ENCODE results near the gene TNPO1.

TNPO1 gene

GRCh38 chr5:72956324-72957140 lies 140.1 kb downstream of the TNPO1 start (continued):
- TF ChIP-seq ELK4 (IDR thresholded peaks at IDR 0.05; ENCODE audit: borderline replicate concordance, low read depth, low read length) (no peak), ZNF76 (tag by site-specific recombination; IDR thresholded peaks at IDR 0.05; ENCODE audit: borderline replicate concordance, low read depth) (no peak), ZNF701 (tag by site-specific recombination; IDR thresholded peaks at IDR 0.05) (no peak), GLI2 (tag by site-specific recombination; IDR thresholded peaks at IDR 0.05; ENCODE audit: borderline replicate concordance, low read depth) (no peak), ZNF133 (tag by site-specific recombination; IDR thresholded peaks at IDR 0.05) (no peak), ZNF600 (tag by site-specific recombination; IDR thresholded peaks at IDR 0.05) (peak; percentile 21; the same call in 1 of the 2 replicates), BCL11B (tag by site-specific recombination; IDR thresholded peaks at IDR 0.05; ENCODE audit: low read depth) (no peak), OSR2 (tag by site-specific recombination; IDR thresholded peaks at IDR 0.05) (no peak), ZNF2 (tag by site-specific recombination; IDR thresholded peaks at IDR 0.05) (0 out of 2 replicates have a peak, but pooled peaks have one; percentile 17), PRDM2 (tag by site-specific recombination; IDR thresholded peaks at IDR 0.05; ENCODE audit: borderline replicate concordance) (no peak), ZNF341 (tag by site-specific recombination; IDR thresholded peaks at IDR 0.05; ENCODE audit: low read depth) (peak; percentile 50), SP3 (tag by site-specific recombination; IDR thresholded peaks at IDR 0.05) (0 out of 2 replicates have a peak, but pooled peaks have one; percentile 12), ZNF596 (tag by site-specific recombination; IDR thresholded peaks at IDR 0.05) (no peak), ZNF362 (tag by site-specific recombination; IDR thresholded peaks at IDR 0.05) (0 out of 2 replicates have a peak, but pooled peaks have one; percentile 53), KLF7 (tag by site-specific recombination; IDR thresholded peaks at IDR 0.05; ENCODE audit: borderline replicate concordance) (no peak; the same call in 1 of the 2 replicates), ZNF146 (tag by site-specific recombination; IDR thresholded peaks at IDR 0.05) (no peak), PRDM4 (tag by site-specific recombination; IDR thresholded peaks at IDR 0.05) (no peak), ZBTB21 (tag by site-specific recombination; IDR thresholded peaks at IDR 0.05) (no peak), PRDM10 (tag by site-specific recombination; IDR thresholded peaks at IDR 0.05) (peak; percentile 97), ZNF558 (tag by site-specific recombination; IDR thresholded peaks at IDR 0.05) (no peak), KLF9 (tag by site-specific recombination; IDR thresholded peaks at IDR 0.05; ENCODE audit: low read depth) (no peak; the same call in 1 of the 2 replicates), ZIC2 (tag by site-specific recombination; IDR thresholded peaks at IDR 0.05) (no peak), ZNF266 (tag by site-specific recombination; IDR thresholded peaks at IDR 0.05; ENCODE audit: low read depth) (no peak), ZNF37A (tag by site-specific recombination; IDR thresholded peaks at IDR 0.05) (no peak), PRDM1 (tag by site-specific recombination; IDR thresholded peaks at IDR 0.05) (no peak)
